WTC11 (cell line): Measurements from ENCODE around the gene QKI.

ENCODE experiments used
- CTCF ChIP-seq: fragments of 200-600 bp; IDR thresholded peaks from 2 replicates; pipeline ENCODE4 v1.8.0; 2022; ENCODE audit warnings: antibody characterized with exemption
- ELF4 ChIP-seq: sonication (generic); formaldehyde crosslinking; IDR thresholded peaks from 2 replicates; pipeline ENCODE4 v1.8.1; 2022; ENCODE audit warnings: low read depth, mild to moderate bottlenecking, moderate library complexity, missing genetic modification reagents
- NFYB ChIP-seq: sonication (generic); formaldehyde crosslinking; conservative IDR thresholded peaks from 2 replicates; pipeline ENCODE4 v1.8.0; 2022; ENCODE audit warnings: low read depth, missing genetic modification reagents
- RELA ChIP-seq: sonication (generic); formaldehyde crosslinking; IDR thresholded peaks from 2 replicates; pipeline ENCODE4 v1.8.1; 2022; ENCODE audit warnings: missing genetic modification reagents, mild to moderate bottlenecking, borderline replicate concordance
- ZNF219 ChIP-seq: sonication (generic); formaldehyde crosslinking; IDR thresholded peaks from 2 replicates; pipeline ENCODE4 v1.8.0; 2023; ENCODE audit warnings: missing genetic modification reagents, mild to moderate bottlenecking, borderline replicate concordance
- ZNF396 ChIP-seq: fragments of 250-450 bp; sonication (Bioruptor Pico); IDR thresholded peaks from 2 replicates; pipeline ENCODE4 v1.8.0; 2021; ENCODE audit warnings: mild to moderate bottlenecking, moderate library complexity, borderline replicate concordance

GRCh38 chr6:163384510-163384909, 30.0 kb upstream of the QKI start:
- TF ChIP-seq RELA (CRISPR knock-in tag) (no peak), NFYB (CRISPR knock-in tag) (no peak), ZNF396 (CRISPR knock-in tag) (no peak), ELF4 (CRISPR knock-in tag) (no peak), CTCF (no peak), ZNF219 (no peak)
